HCT116 (cell line): ENCODE results near the gene ANKRD40CL. TPM values are rescaled to one million over a fixed set of nuclear protein-coding genes. Genes with fewer than 3 reads are reported as not detected.

Experiments
- ATAC-seq: fragments of 200-7000 bp; cut with Tn5 transposase; 2 replicates; pipeline ENCODE4 v1.9.1; 2020; ENCODE audit warnings: mild to moderate bottlenecking, moderate library complexity
- BruUV-seq: library from RNA; stranded (reverse); fragments of 400-500 nt; replicated peaks from 2 replicates; lab custom pipeline; 2021; lab: Mats Ljungman, UMichigan
- CTCF ChIA-PET: fragments of 300-600 bp; sonication (Branson Sonifier 250); formaldehyde crosslinking; loops from one replicate; lab custom pipeline; 2021; ENCODE audit warnings: antibody characterized with exemption; lab: Charles Lee
- POLR2A ChIA-PET: fragments of 300-600, 350-600 bp; sonication (Branson Sonifier 250); formaldehyde crosslinking; loops from one replicate; lab custom pipeline; 2021; ENCODE audit warnings: antibody characterized with exemption; lab: Charles Lee
- RAD21 ChIA-PET, 2 experiments: fragments of 300-600 bp; sonication (Branson Sonifier 250); formaldehyde crosslinking; loops; one replicate each; lab custom pipeline; 2023; ENCODE audit warnings: low total read pairs in 2 of 2; ENCODE audit not compliant: uncharacterized antibody in 2 of 2, unreplicated experiment in 2 of 2, low non-redundant PET in 1 of 2; lab: Charles Lee
- DNase-seq: peaks from one replicate; pipeline ENCODE4 v3.0.0-alpha.2; 2010; ENCODE audit warnings: low read depth, low spot score
- H2AFZ ChIP-seq: fragments of 200-600 bp; shearing (Covaris generic), sonication (generic); 2 replicates; pipeline ENCODE4 v1.6.1; 2017; ENCODE audit warnings: low read depth, mixed run types, mixed read lengths, antibody characterized with exemption, low read length; ENCODE audit not compliant: poor library complexity, severe bottlenecking
- H3K27ac ChIP-seq: 2 replicates; pipeline ENCODE4 v1.5.1; 2012; ENCODE audit warnings: low read depth, low read length
- H3K27me3 ChIP-seq: fragments of 200-600 bp; sonication (generic); 2 replicates; pipeline ENCODE4 v1.6.1; 2016; ENCODE audit warnings: mixed run types, low read length, mixed read lengths; ENCODE audit not compliant: insufficient read depth
- H3K36me3 ChIP-seq, 2 experiments: fragments of 200-500 bp in 1 of 2; fragments of 200-600 bp in 1 of 2; sonication (Bioruptor generic) in 1 of 2; sonication (generic) in 1 of 2; 2 replicates each; pipeline versions ENCODE4 v1.5.1 to v1.6.1; 2014 to 2016; ENCODE audit warnings: low read length in 2 of 2, inconsistent platforms in 1 of 2, mixed read lengths in 1 of 2, mixed run types in 1 of 2; ENCODE audit not compliant: insufficient read depth in 2 of 2, control insufficient read depth in 1 of 2
- H3K4me1 ChIP-seq, 2 experiments: fragments of 200-600 bp in 1 of 2; sonication (generic) in 1 of 2; 2 replicates each; pipeline versions ENCODE4 v1.5.1 to v1.6.1; 2012 to 2017; ENCODE audit warnings: low read length in 2 of 2, inconsistent platforms in 1 of 2, mild to moderate bottlenecking in 1 of 2, mixed read lengths in 1 of 2, mixed run types in 1 of 2, moderate library complexity in 1 of 2; ENCODE audit not compliant: insufficient read depth in 2 of 2, control insufficient read depth in 1 of 2
- H3K4me2 ChIP-seq: fragments of 200-600 bp; sonication (generic); 2 replicates; pipeline ENCODE4 v1.6.1; 2017; ENCODE audit warnings: mixed run types, low read length, mixed read lengths
- H3K4me3 ChIP-seq, 2 experiments: fragments of 200-600 bp in 1 of 2; sonication (generic) in 1 of 2; replicated peaks in 1 of 2; 2 replicates each; pipeline ENCODE4 v1.5.1; 2011 to 2016; ENCODE audit warnings: low read length in 2 of 2, control low read depth in 1 of 2, low read depth in 1 of 2, mild to moderate bottlenecking in 1 of 2, mixed read lengths in 1 of 2, mixed run types in 1 of 2
- H3K79me2 ChIP-seq: fragments of 200-600 bp; sonication (generic); 2 replicates; pipeline ENCODE4 v1.6.1; 2017; ENCODE audit warnings: mild to moderate bottlenecking, mixed run types, low read length, moderate library complexity, mixed read lengths; ENCODE audit not compliant: insufficient read depth
- H3K9ac ChIP-seq: fragments of 200-600 bp; sonication (generic); 2 replicates; pipeline ENCODE4 v1.6.1; 2016; ENCODE audit warnings: low read length, mixed read lengths
- H3K9me2 ChIP-seq: fragments of 200-600 bp; sonication (generic), shearing (Covaris generic); 2 replicates; pipeline ENCODE4 v1.6.1; 2017; ENCODE audit warnings: mixed run types, mild to moderate bottlenecking, moderate library complexity; ENCODE audit not compliant: insufficient read depth
- H3K9me3 ChIP-seq, 2 experiments: fragments of 200-500 bp in 1 of 2; fragments of 200-600 bp in 1 of 2; sonication (Bioruptor generic) in 1 of 2; sonication (generic) in 1 of 2; 2 replicates each; pipeline ENCODE4 v1.6.1; 2014 to 2017; ENCODE audit warnings: low read length in 2 of 2, mixed read lengths in 2 of 2, inconsistent platforms in 1 of 2, low read depth in 1 of 2, mild to moderate bottlenecking in 1 of 2, mixed run types in 1 of 2, moderate library complexity in 1 of 2; ENCODE audit not compliant: control insufficient read depth in 1 of 2, insufficient read depth in 1 of 2
- H4K20me1 ChIP-seq: fragments of 200-600 bp; sonication (generic), shearing (Covaris generic); 2 replicates; pipeline ENCODE4 v1.6.1; 2017; ENCODE audit warnings: mixed run types, mild to moderate bottlenecking, moderate library complexity; ENCODE audit not compliant: insufficient read depth
- CBX3 ChIP-seq: IDR thresholded peaks from 2 replicates; pipeline ENCODE4 v1.6.1; 2012; ENCODE audit warnings: low read depth
- CEBPB ChIP-seq: IDR thresholded peaks from 2 replicates; pipeline ENCODE4 v1.6.1; 2012; ENCODE audit warnings: low read depth
- EGR1 ChIP-seq: IDR thresholded peaks from 2 replicates; pipeline ENCODE4 v1.6.1; 2012; ENCODE audit warnings: low read depth
- ELF1 ChIP-seq: IDR thresholded peaks from 2 replicates; pipeline ENCODE4 v1.6.1; 2012; ENCODE audit warnings: low read depth, borderline replicate concordance
- EZH2 ChIP-seq: fragments of 200-600 bp; sonication (generic); IDR thresholded peaks from 2 replicates; pipeline ENCODE4 v1.6.1; 2017; ENCODE audit warnings: antibody characterized with exemption, mixed run types
- JUND ChIP-seq: IDR thresholded peaks from 2 replicates; pipeline ENCODE4 v1.6.1; 2012
- POLR2A ChIP-seq: IDR thresholded peaks from 2 replicates; pipeline ENCODE4 v1.7.0; 2011; ENCODE audit warnings: borderline replicate concordance; ENCODE audit not compliant: insufficient read depth, insufficient read length; ENCODE audit errors: extremely low read depth
- POLR2AphosphoS5 ChIP-seq: IDR thresholded peaks from 2 replicates; pipeline ENCODE4 v1.6.1; 2011; ENCODE audit warnings: mild to moderate bottlenecking, low read depth, low read length, moderate library complexity
- RAD21 ChIP-seq: IDR thresholded peaks from 2 replicates; pipeline ENCODE4 v1.6.1; 2012; ENCODE audit warnings: low read depth, mild to moderate bottlenecking
- SIN3A ChIP-seq: IDR thresholded peaks from 2 replicates; pipeline ENCODE4 v1.6.1; 2012; ENCODE audit warnings: low read depth
- SP1 ChIP-seq: IDR thresholded peaks from 2 replicates; pipeline ENCODE4 v1.6.1; 2012; ENCODE audit warnings: low read depth
- SRF ChIP-seq: IDR thresholded peaks from 2 replicates; pipeline ENCODE4 v1.6.1; 2012; ENCODE audit warnings: low read depth
- TCF7L2 ChIP-seq: IDR thresholded peaks from 2 replicates; pipeline ENCODE4 v1.7.0; 2011; ENCODE audit warnings: borderline replicate concordance, inconsistent platforms; ENCODE audit not compliant: insufficient read depth, insufficient read length; ENCODE audit errors: extremely low read depth
- YY1 ChIP-seq: IDR thresholded peaks from 2 replicates; pipeline ENCODE4 v1.6.1; 2011; ENCODE audit warnings: low read length, low read depth, moderate library complexity, mild to moderate bottlenecking; ENCODE audit not compliant: insufficient replicate concordance; ENCODE audit errors: extremely low read depth
- ZNF274 ChIP-seq: fragments of 200-500 bp; sonication (Bioruptor generic); IDR thresholded peaks from 2 replicates; pipeline ENCODE4 v1.6.1; 2014; ENCODE audit warnings: mild to moderate bottlenecking, low read depth, low read length, inconsistent platforms
- intact Hi-C: fragments of 100-400 bp; cut with micrococcal nuclease; formaldehyde crosslinking; loops from 2 replicates; pipeline ENCODE4 v1.10.0; 2022
- total RNA-seq: library from RNA; stranded (reverse); gene quantifications from one replicate; pipeline ENCODE4 v1.2.1, GENCODE V29; 2021; ENCODE audit not compliant: unreplicated experiment
- TF ChIP-seq, protein P1 (sequence below), 3 experiments: fragments of 200-600 bp in 1 of 3; sonication (generic) in 1 of 3; IDR thresholded peaks in 2 of 3; conservative IDR thresholded peaks in 1 of 3; 2 replicates each; pipeline ENCODE4 v1.5.1; 2012 to 2017; ENCODE audit warnings: low read depth in 2 of 3, low read length in 2 of 3, antibody characterized with exemption in 1 of 3, borderline replicate concordance in 1 of 3, control low read depth in 1 of 3, mild to moderate bottlenecking in 1 of 3, mixed read lengths in 1 of 3, mixed run types in 1 of 3, moderate library complexity in 1 of 3; ENCODE audit not compliant: insufficient read depth in 1 of 3
- TF ChIP-seq, protein P2 (sequence below): IDR thresholded peaks from 2 replicates; pipeline ENCODE4 v1.6.1; 2012
- TF ChIP-seq, protein P3 (sequence below): IDR thresholded peaks from 2 replicates; pipeline ENCODE4 v1.6.1; 2011; ENCODE audit warnings: mild to moderate bottlenecking, low read length, moderate library complexity; ENCODE audit not compliant: insufficient replicate concordance; ENCODE audit errors: extremely low read depth
- TF ChIP-seq, protein P4 (sequence below): IDR thresholded peaks from 2 replicates; pipeline ENCODE4 v1.6.1; 2012; ENCODE audit warnings: low read depth

ANKRD40CL gene
- total RNA-seq, 1 experiment from 2014 or later: 0.57 TPM

DNA sequence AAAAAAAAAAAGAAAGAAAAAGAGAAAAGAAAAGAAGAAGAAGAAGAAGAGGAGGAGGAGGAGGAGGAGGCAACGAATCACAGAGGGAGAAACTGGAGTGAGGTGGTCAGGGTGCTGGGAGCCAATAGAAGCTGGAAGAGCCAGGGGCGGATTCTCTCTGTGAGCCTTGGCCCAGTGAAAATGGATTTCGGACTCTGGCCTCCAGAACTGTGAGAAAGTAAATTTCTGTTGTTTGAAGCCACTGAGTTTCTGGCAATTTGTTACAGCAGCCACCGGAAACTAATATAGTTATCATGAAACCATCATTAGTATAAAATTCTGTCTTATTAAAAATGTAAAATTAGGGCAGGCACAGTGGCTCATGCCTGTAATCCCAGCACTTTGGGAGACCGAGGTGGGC lies 40.4 kb upstream of the ANKRD40CL start (continued):
- TF ChIP-seq, protein P1, sequence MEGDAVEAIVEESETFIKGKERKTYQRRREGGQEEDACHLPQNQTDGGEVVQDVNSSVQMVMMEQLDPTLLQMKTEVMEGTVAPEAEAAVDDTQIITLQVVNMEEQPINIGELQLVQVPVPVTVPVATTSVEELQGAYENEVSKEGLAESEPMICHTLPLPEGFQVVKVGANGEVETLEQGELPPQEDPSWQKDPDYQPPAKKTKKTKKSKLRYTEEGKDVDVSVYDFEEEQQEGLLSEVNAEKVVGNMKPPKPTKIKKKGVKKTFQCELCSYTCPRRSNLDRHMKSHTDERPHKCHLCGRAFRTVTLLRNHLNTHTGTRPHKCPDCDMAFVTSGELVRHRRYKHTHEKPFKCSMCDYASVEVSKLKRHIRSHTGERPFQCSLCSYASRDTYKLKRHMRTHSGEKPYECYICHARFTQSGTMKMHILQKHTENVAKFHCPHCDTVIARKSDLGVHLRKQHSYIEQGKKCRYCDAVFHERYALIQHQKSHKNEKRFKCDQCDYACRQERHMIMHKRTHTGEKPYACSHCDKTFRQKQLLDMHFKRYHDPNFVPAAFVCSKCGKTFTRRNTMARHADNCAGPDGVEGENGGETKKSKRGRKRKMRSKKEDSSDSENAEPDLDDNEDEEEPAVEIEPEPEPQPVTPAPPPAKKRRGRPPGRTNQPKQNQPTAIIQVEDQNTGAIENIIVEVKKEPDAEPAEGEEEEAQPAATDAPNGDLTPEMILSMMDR (IDR thresholded peaks at IDR 0.05 in 2 of 3, conservative IDR thresholded peaks at IDR 0.05 in 1 of 3; ENCODE audit: borderline replicate concordance in 1 of 3, insufficient read depth in 1 of 3, low read depth in 2 of 3, low read length in 2 of 3): no peak
- no peak for TF ChIP-seq POLR2AphosphoS5
- TF ChIP-seq YY1: no peak

DNA sequence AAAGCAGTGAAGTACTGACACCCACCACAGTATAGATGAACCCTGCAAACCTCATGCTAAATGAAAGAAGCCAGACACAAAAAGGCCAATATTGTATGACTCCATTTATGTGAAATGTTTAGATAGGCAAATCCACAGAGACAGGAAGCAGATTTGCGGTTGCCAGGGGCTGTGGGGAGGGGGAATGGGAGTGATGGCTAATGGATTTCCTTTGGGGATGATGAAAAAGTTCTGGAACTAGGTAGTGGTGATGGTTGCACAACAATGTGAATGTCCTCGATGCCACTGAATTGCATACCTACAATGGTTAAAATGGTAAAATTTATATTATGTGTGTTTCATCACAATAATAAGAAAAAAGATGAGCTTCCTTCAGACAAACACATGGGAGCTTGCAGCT lies 39.7 kb upstream of the ANKRD40CL start:
- Histone ChIP-seq H4K20me1 (no peaks in the 10 kb centered on the region), H3K79me2 (no peaks in the 10 kb centered on the region), H3K36me3 (no peaks in the 10 kb centered on the region), H3K9ac (no peak overlapping the region), H3K9me3 (no peaks in the 10 kb centered on the region), H3K4me1 (peaks cover 0 to 14% of the 10 kb centered on the region in 2 experiments; a peak in 2 of 4 replicates), H2AFZ (no peak overlapping the region), H3K9me2 (no peaks in the 10 kb centered on the region), H3K4me2 (no peak overlapping the region), H3K4me3 (no peak overlapping the region), H3K27me3 (no peaks in the 10 kb centered on the region), H3K27ac (no peak overlapping the region)
- TF ChIP-seq, protein P2, sequence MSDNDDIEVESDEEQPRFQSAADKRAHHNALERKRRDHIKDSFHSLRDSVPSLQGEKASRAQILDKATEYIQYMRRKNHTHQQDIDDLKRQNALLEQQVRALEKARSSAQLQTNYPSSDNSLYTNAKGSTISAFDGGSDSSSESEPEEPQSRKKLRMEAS: no peak
- no peak for TF ChIP-seq SRF
- no peak for TF ChIP-seq YY1
- TF ChIP-seq POLR2AphosphoS5: no peak
- no peak for TF ChIP-seq JUND
- TF ChIP-seq EGR1: no peak
- no peak for TF ChIP-seq EZH2
- no peak for TF ChIP-seq CEBPB
- TF ChIP-seq ELF1: no peak
- TF ChIP-seq, protein P3, sequence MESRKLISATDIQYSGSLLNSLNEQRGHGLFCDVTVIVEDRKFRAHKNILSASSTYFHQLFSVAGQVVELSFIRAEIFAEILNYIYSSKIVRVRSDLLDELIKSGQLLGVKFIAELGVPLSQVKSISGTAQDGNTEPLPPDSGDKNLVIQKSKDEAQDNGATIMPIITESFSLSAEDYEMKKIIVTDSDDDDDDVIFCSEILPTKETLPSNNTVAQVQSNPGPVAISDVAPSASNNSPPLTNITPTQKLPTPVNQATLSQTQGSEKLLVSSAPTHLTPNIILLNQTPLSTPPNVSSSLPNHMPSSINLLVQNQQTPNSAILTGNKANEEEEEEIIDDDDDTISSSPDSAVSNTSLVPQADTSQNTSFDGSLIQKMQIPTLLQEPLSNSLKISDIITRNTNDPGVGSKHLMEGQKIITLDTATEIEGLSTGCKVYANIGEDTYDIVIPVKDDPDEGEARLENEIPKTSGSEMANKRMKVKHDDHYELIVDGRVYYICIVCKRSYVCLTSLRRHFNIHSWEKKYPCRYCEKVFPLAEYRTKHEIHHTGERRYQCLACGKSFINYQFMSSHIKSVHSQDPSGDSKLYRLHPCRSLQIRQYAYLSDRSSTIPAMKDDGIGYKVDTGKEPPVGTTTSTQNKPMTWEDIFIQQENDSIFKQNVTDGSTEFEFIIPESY: no peak
- no peak for TF ChIP-seq TCF7L2
- no peak for TF ChIP-seq RAD21
- TF ChIP-seq CBX3: no peak
- TF ChIP-seq SIN3A: no peak
- TF ChIP-seq POLR2A: no peak
- TF ChIP-seq, protein P4, sequence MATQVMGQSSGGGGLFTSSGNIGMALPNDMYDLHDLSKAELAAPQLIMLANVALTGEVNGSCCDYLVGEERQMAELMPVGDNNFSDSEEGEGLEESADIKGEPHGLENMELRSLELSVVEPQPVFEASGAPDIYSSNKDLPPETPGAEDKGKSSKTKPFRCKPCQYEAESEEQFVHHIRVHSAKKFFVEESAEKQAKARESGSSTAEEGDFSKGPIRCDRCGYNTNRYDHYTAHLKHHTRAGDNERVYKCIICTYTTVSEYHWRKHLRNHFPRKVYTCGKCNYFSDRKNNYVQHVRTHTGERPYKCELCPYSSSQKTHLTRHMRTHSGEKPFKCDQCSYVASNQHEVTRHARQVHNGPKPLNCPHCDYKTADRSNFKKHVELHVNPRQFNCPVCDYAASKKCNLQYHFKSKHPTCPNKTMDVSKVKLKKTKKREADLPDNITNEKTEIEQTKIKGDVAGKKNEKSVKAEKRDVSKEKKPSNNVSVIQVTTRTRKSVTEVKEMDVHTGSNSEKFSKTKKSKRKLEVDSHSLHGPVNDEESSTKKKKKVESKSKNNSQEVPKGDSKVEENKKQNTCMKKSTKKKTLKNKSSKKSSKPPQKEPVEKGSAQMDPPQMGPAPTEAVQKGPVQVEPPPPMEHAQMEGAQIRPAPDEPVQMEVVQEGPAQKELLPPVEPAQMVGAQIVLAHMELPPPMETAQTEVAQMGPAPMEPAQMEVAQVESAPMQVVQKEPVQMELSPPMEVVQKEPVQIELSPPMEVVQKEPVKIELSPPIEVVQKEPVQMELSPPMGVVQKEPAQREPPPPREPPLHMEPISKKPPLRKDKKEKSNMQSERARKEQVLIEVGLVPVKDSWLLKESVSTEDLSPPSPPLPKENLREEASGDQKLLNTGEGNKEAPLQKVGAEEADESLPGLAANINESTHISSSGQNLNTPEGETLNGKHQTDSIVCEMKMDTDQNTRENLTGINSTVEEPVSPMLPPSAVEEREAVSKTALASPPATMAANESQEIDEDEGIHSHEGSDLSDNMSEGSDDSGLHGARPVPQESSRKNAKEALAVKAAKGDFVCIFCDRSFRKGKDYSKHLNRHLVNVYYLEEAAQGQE: no peak
- TF ChIP-seq SP1: no peak
- no peak for TF ChIP-seq ZNF274
- ChIA-PET CTCF (interaction anchor here (1.4 to 2.9 kb wide), 3 partner anchors 11 to 32 kb away, joined by 3 to 12 read pairs (median 10); no protein-coding TSS in a partner anchor), POLR2A (no interaction called here), RAD21 (no interaction called here)
- DNase-seq: no peak
- intact Hi-C loops: no loop called here
- BruUV-seq: no TSS peak
- ATAC-seq: no peak
